Sigmoid colon (tissue), 7 donors: ENCODE results near the gene ADORA2A. TPM values are rescaled to one million over a fixed set of nuclear protein-coding genes. Genes with fewer than 3 reads are reported as not detected.

Source experiments
- DNase-seq: peaks from one replicate; pipeline ENCODE4 v3.0.0-alpha.2; 2019
- H3K27ac ChIP-seq, 4 donors: fragments of 200-600 bp; sonication (generic); one replicate each; pipeline ENCODE4 v1.5.1; 2016 to 2019; ENCODE audit warnings: mild to moderate bottlenecking in 1 of 4
- H3K27me3 ChIP-seq, 3 donors: fragments of 200-600 bp; sonication (generic); one replicate each; pipeline ENCODE4 v1.5.1; 2019; ENCODE audit warnings: mild to moderate bottlenecking in 1 of 3
- H3K36me3 ChIP-seq, 4 donors: fragments of 200-600 bp; sonication (generic); one replicate each; pipeline ENCODE4 v1.5.1; 2016 to 2019
- H3K4me1 ChIP-seq, 4 donors: fragments of 200-600 bp; sonication (generic); one replicate each; pipeline ENCODE4 v1.5.1; 2017 to 2019
- H3K4me3 ChIP-seq, 4 donors: fragments of 200-600 bp; sonication (generic); one replicate each; pipeline ENCODE4 v1.5.1; 2017 to 2019; ENCODE audit warnings: mild to moderate bottlenecking in 2 of 4, moderate library complexity in 1 of 4
- H3K9me3 ChIP-seq, 4 donors: fragments of 200-600 bp in 3 of 4; sonication (generic) in 3 of 4; one replicate each; pipeline versions ENCODE4 v1.5.1 to v1.6.1; 2013 to 2019
- CTCF ChIP-seq, 4 experiments: fragments of 450-650 bp in 3 of 4; fragments of 200-600 bp in 1 of 4; IDR thresholded peaks; one replicate each; pipeline ENCODE4 v1.5.1; 2016 to 2019; ENCODE audit warnings: antibody characterized with exemption in 4 of 4, mild to moderate bottlenecking in 3 of 4, moderate library complexity in 2 of 4
- EP300 ChIP-seq, 4 donors: sonication (generic); formaldehyde crosslinking; IDR thresholded peaks; one replicate each; pipeline ENCODE4 v1.6.1; 2017; ENCODE audit warnings: antibody characterized with exemption in 4 of 4
- POLR2A ChIP-seq, 2 donors: fragments of 450-650 bp; IDR thresholded peaks; one replicate each; pipeline ENCODE4 v1.6.1; 2016; ENCODE audit warnings: antibody characterized with exemption in 2 of 2, mild to moderate bottlenecking in 2 of 2, moderate library complexity in 2 of 2
- POLR2AphosphoS5 ChIP-seq, 4 donors: sonication (generic); formaldehyde crosslinking; IDR thresholded peaks; one replicate each; pipeline ENCODE4 v1.6.1; 2017; ENCODE audit warnings: antibody characterized with exemption in 4 of 4
- WGBS, 2 donors: extraction: QIAGEN DNeasy Blood & Tissue Kit; methylation state at CpG; one replicate each; pipeline ENCODE4 v1.1.7; 2013; 5-methylcytosine and 5-hydroxymethylcytosine counted together
- intact Hi-C: fragments of 100-400 bp; cut with DNase I; formaldehyde crosslinking; loops from one replicate; pipeline ENCODE4 v1.15.1; 2023
- polyA plus RNA-seq, 3 donors: library from polyadenylated mRNA; stranded (reverse); fragments of 200-250 nt; gene quantifications; one replicate each; pipeline ENCODE4 v1.2.3, GENCODE V29; 2013
- total RNA-seq, 4 donors: library from RNA; depleted of rRNA; stranded (reverse); fragments of >200 nt; gene quantifications; one replicate each; pipeline ENCODE4 v1.1.0, GENCODE V29; 2016
- donor health status: healthy with polysubstance abuse.
- donor health status: Bipolar disorder and iron deficiency.
- donor health status: healthy.

ADORA2A gene
- total and polyA plus RNA-seq, 7 donors = 1.2 to 9.3 (median 3.0) TPM

DNA sequence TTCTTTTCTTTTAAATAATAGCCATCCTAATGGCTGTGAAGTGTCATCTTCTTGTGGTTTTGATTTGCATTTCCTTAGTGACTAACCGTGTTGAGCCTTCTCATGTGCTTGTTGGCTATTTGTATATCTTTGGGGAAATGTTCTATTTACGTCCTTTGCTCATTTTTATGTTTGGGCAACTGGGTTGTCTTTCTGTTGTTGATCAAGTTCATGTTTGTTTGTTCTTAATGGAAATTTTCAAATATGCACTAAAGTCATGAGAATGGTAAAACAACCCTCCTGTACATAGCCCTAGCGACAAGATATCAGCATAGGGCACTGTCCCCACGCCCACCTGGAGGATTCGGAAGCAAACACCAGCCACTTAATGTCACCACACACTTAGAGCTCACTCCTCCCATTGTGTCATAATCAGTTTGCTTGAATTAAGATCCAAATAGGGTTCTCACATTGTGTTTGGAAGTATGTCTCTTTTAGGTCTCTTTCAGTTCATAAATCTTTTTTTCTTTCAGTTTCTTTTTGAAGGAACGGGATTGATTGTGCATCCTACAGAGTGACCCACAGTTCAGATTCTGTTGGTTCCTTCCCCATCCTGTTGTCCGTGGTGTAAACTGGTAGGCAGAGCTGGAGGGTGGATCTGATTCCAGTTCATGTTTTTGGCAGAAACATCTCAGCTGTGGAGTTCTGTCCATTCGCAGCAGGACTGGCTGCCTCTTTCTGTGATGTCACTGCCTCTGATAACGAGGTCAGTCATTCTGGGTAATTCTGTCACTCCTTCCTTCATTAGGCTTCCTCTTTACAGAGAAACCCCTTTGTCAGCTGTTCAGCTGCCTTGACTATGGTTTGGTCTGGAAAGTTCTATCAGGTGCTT is 26.4 kb upstream of the ADORA2A start:
- Histone ChIP-seq H3K9me3 (no peaks in the 10 kb centered on the region), H3K4me3 (no peak overlapping the region), H3K27ac (peak overlapping the region in 1 of 4 donors; percentile 30), H3K36me3 (peaks cover 0 to 31% (median 15%) of the 10 kb centered on the region in 4 donors), H3K27me3 (no peaks in the 10 kb centered on the region), H3K4me1 (peaks cover 0 to 42% (median 33%) of the 10 kb centered on the region in 4 donors)
- DNase-seq = no peak
- 65 to 78% methylated on average over 9 of the region's 9 CpGs for WGBS, 2 donors
- TF ChIP-seq EP300 (IDR thresholded peaks at IDR 0.05) = no peak
- no peak for TF ChIP-seq CTCF (IDR thresholded peaks at IDR 0.05)
- TF ChIP-seq POLR2AphosphoS5 (IDR thresholded peaks at IDR 0.05) = no peak
- TF ChIP-seq POLR2A (IDR thresholded peaks at IDR 0.05) = no peak
- intact Hi-C loops = no loop called here

DNA sequence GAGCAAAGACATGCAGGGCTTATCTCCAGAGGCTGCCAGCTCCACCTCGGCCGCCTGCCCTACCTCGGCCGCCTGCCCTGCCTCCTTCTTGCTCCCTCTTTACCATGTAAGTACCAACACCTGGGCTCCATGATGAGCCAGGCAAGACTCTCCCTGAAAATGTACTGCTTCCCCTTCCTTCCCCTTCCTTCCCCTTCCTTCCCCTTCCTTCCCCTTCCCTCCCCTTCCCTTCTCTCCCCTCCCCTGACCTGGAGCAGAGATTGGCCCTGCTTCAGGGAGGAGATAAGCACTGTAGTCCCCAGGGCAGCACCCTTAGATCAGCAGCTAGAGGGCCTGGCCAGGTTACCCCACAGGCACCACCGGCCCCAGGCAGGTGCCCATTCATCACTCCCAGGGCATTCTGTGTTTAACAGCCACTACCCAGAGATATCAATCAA is 25.4 kb upstream of the ADORA2A start:
- TF ChIP-seq POLR2A (IDR thresholded peaks at IDR 0.05) = no peak
- no peak for TF ChIP-seq POLR2AphosphoS5 (IDR thresholded peaks at IDR 0.05)
- no peak for TF ChIP-seq EP300 (IDR thresholded peaks at IDR 0.05)
- no peak for TF ChIP-seq CTCF (IDR thresholded peaks at IDR 0.05)
- no peak for DNase-seq
- Histone ChIP-seq H3K9me3 (no peaks in the 10 kb centered on the region), H3K27me3 (no peaks in the 10 kb centered on the region), H3K4me3 (no peak overlapping the region), H3K36me3 (peaks cover 0 to 23% (median 8%) of the 10 kb centered on the region in 4 donors), H3K4me1 (peaks cover 0 to 48% (median 33%) of the 10 kb centered on the region in 4 donors), H3K27ac (peak overlapping the region in 2 of 4 donors; percentile 55 to 64)
- WGBS, 2 donors = 83 to 91% methylated on average over 5 of the region's 5 CpGs
- intact Hi-C loops = no loop called here

GRCh38 chr22:24402460-24403192 is 24.8 kb upstream of the ADORA2A start:
- Histone ChIP-seq H3K27me3 (no peaks in the 10 kb centered on the region), H3K9me3 (no peaks in the 10 kb centered on the region), H3K4me3 (no peak overlapping the region), H3K36me3 (peaks cover 0 to 23% (median 6%) of the 10 kb centered on the region in 4 donors), H3K4me1 (peaks cover 0 to 48% (median 33%) of the 10 kb centered on the region in 4 donors), H3K27ac (peak overlapping the region; percentile 19 to 64 (median 38))
- intact Hi-C loops = no loop called here
- peak; percentile 89 for DNase-seq
- WGBS, 2 donors = 22 to 37% methylated on average over 3 of the region's 3 CpGs
- TF ChIP-seq EP300 (IDR thresholded peaks at IDR 0.05) = peak in 1 of 4 donors; percentile 7
- TF ChIP-seq POLR2AphosphoS5 (IDR thresholded peaks at IDR 0.05) = peak; percentile 69 to 93 (median 90)
- no peak for TF ChIP-seq POLR2A (IDR thresholded peaks at IDR 0.05)
- no peak for TF ChIP-seq CTCF (IDR thresholded peaks at IDR 0.05)

DNA sequence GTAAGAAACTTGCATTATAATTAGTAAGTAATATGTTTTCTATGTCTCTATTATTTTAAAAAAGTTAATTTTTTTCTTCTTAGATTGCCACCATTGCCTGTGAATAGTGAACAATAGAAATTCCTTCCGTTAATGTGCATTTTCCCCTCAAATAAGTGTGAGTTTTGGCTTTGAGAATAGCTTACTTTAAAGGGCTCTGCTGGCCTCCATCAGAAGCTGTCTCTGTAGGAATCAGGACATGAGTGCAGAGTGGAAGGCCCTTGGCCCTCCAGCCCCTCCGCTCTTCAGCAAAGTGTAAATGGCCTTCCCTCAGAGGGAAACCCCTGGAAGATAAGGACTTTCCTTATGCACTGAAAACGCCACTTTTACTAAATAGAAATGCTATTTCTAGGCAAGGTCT is 24.1 kb upstream of the ADORA2A start:
- TF ChIP-seq POLR2A (IDR thresholded peaks at IDR 0.05) = no peak
- no peak for TF ChIP-seq EP300 (IDR thresholded peaks at IDR 0.05)
- no peak for TF ChIP-seq POLR2AphosphoS5 (IDR thresholded peaks at IDR 0.05)
- no peak for TF ChIP-seq CTCF (IDR thresholded peaks at IDR 0.05)
- peaks cover 0 to 48% (median 33%) of the 10 kb centered on the region in 4 donors for H3K4me1 ChIP-seq
- intact Hi-C loops = no loop called here
- H3K4me3 ChIP-seq = no peak overlapping the region
- H3K27me3 ChIP-seq = no peaks in the 10 kb centered on the region
- no peak for DNase-seq
- H3K27ac ChIP-seq = peak overlapping the region in 3 of 4 donors; percentile 19 to 64 (median 55)
- no peaks in the 10 kb centered on the region for H3K9me3 ChIP-seq
- WGBS, 2 donors = 90 to 95% methylated on average over 3 of the region's 3 CpGs
- peaks cover 0 to 18% (median 6%) of the 10 kb centered on the region in 4 donors for H3K36me3 ChIP-seq
